Measurements from ENCODE around the gene SRC. TPM values are rescaled to one million over a fixed set of nuclear protein-coding genes. Genes with fewer than 3 reads are reported as not detected.

Gene SRC
- total RNA-seq, 3 donors from 2014 or later = 2.8 to 4.7 (median 3.8) TPM

DNA sequence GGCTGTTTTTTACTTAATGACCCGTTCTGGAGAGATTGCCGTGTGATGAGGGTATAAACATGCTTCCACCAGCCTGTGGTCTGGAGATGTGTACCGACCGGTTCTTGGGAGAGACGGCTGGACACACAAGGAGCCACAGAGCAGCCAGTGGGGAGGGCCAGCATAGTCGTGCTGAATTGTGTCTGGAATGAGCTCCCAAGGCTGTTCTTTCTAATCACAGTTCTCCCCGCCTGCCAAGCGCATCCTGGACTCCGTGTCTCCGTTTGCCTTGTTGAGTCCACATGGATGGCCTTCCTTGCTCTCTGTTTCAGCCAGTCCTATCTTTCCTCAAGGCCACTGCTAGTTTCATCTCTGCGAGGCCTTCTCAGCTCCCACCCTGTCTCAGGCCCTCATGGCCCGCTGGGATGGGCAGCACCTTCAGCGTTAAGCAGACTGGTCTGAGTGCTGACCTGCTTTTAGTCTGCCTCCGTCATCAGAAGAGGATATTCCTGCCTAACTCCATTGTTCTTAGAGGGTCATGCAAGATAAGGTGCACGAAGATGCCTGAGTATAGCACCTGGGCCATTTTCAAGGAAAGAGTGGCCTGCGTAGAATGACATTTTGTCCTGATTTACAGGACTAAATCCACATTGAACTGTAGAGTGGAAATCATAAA is 35.9 kb upstream of the SRC start:
- no peaks in the 10 kb centered on the region for H3K27me3 Mint-ChIP-seq (ENCODE audit: low read depth)
- no peak overlapping the region for H3K4me3 Mint-ChIP-seq
- H3K36me3 Mint-ChIP-seq (ENCODE audit: insufficient read depth) = peaks cover 19% of the 10 kb centered on the region
- peaks cover 19% of the 10 kb centered on the region for H3K4me1 Mint-ChIP-seq (ENCODE audit: low read depth)
- no peak for DNase-seq
- ATAC-seq = no peak
- H3K9me3 Mint-ChIP-seq = no peaks in the 10 kb centered on the region

DNA sequence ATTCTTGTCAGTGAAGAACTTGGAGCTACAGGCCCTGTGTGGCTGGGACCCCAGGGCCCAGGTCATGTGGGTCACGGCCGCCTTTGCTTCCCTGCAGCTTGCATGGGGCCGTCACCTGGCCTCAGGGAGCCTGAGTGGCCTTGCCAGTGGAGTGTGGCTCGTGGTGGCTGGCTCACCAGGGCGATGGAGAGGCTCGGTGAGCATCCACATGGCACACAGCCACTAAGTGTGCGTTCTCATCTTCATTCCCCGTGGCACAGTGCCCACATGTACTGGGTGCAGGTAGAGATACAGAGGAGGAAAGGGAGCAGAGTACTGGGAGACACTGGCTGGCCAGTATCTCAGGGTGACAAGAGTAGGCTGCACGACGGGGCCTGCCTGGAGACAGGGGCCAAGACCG is 35.0 kb upstream of the SRC start:
- ATAC-seq (no peak), DNase-seq (no peak)
- no peaks in the 10 kb centered on the region for H3K9me3 Mint-ChIP-seq
- peaks cover 27% of the 10 kb centered on the region for H3K4me1 Mint-ChIP-seq (ENCODE audit: low read depth)
- H3K27me3 Mint-ChIP-seq (ENCODE audit: low read depth) = no peaks in the 10 kb centered on the region
- no peak overlapping the region for H3K4me3 Mint-ChIP-seq
- peaks cover 15% of the 10 kb centered on the region for H3K36me3 Mint-ChIP-seq (ENCODE audit: insufficient read depth)

- Mint-ChIP-seq H3K27me3 (ENCODE audit: low read depth) (no peaks in the 10 kb centered on the region), H3K9me3 (no peaks in the 10 kb centered on the region), H3K36me3 (ENCODE audit: insufficient read depth) (peaks cover 21% of the 10 kb centered on the region), H3K4me3 (no peak overlapping the region), H3K4me1 (ENCODE audit: low read depth) (peaks cover 35% of the 10 kb centered on the region)
- DNase-seq (no peak), ATAC-seq (no peak)
Observed at GRCh38 chr20:37311710-37312355, 34.1 kb upstream of the SRC start.

GRCh38 chr20:37313546-37314091 is 32.3 kb upstream of the SRC start:
- Mint-ChIP-seq H3K4me1 (ENCODE audit: low read depth) (peaks cover 30% of the 10 kb centered on the region), H3K27me3 (ENCODE audit: low read depth) (no peaks in the 10 kb centered on the region), H3K36me3 (ENCODE audit: insufficient read depth) (peaks cover 23% of the 10 kb centered on the region), H3K4me3 (no peak overlapping the region), H3K9me3 (no peaks in the 10 kb centered on the region)
- DNase-seq = no peak
- ATAC-seq = no peak

DNA sequence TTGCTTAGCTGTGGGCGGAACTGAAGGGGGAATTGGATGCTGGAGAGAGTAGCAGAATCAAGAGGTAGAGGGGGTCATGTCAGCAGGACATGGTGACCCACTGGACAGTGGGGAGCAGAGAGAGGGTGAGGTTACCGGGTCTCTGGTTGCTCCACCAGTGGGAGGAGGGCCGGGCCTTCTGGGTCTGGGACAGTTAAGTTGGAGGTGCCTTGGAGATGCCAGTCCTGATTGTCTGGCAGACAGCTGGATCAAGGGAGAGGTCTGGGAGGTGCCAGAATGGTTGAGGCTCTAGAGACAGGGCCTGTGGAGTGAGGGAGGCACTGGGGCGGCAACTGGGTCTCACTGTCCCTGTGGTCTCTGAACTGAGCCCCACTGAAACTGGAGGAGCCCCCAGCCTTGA is 31.8 kb upstream of the SRC start:
- DNase-seq (no peak), ATAC-seq (no peak)
- peaks cover 26% of the 10 kb centered on the region for H3K4me1 Mint-ChIP-seq (ENCODE audit: low read depth)
- H3K9me3 Mint-ChIP-seq = no peaks in the 10 kb centered on the region
- H3K27me3 Mint-ChIP-seq (ENCODE audit: low read depth) = no peaks in the 10 kb centered on the region
- H3K36me3 Mint-ChIP-seq (ENCODE audit: insufficient read depth) = peaks cover 23% of the 10 kb centered on the region
- no peak overlapping the region for H3K4me3 Mint-ChIP-seq

GRCh38 chr20:37314617-37315016 is 31.3 kb upstream of the SRC start:
- H3K4me3 Mint-ChIP-seq = no peak overlapping the region
- no peaks in the 10 kb centered on the region for H3K9me3 Mint-ChIP-seq
- ATAC-seq (no peak), DNase-seq (no peak)
- H3K27me3 Mint-ChIP-seq (ENCODE audit: low read depth) = no peaks in the 10 kb centered on the region
- H3K4me1 Mint-ChIP-seq (ENCODE audit: low read depth) = peaks cover 24% of the 10 kb centered on the region
- peaks cover 23% of the 10 kb centered on the region for H3K36me3 Mint-ChIP-seq (ENCODE audit: insufficient read depth)

DNA sequence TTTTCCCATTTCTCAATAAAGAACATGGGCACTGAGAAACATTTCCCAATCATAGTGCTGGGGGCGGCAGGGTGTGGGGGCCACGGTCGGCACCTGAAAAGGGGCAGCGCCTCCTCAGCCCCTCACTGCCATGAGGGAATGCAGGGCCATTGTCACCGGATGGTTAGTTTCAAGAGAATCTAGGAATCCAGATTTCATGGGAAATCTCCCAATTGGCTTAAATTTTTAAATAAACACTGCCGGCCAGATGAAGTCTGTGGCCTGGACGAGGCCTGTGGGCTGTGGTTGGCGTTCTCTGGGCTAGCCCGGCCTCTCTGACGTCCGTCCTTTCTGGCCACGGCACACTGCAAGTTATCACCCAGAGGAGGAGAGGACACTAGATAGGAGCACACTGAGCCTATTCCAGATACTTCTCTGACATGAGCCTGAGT is 30.9 kb upstream of the SRC start:
- Mint-ChIP-seq H3K4me1 (ENCODE audit: low read depth) (peaks cover 24% of the 10 kb centered on the region), H3K4me3 (no peak overlapping the region), H3K27me3 (ENCODE audit: low read depth) (no peaks in the 10 kb centered on the region), H3K9me3 (no peaks in the 10 kb centered on the region), H3K36me3 (ENCODE audit: insufficient read depth) (peaks cover 23% of the 10 kb centered on the region)
- ATAC-seq = no peak
- no peak for DNase-seq

DNA sequence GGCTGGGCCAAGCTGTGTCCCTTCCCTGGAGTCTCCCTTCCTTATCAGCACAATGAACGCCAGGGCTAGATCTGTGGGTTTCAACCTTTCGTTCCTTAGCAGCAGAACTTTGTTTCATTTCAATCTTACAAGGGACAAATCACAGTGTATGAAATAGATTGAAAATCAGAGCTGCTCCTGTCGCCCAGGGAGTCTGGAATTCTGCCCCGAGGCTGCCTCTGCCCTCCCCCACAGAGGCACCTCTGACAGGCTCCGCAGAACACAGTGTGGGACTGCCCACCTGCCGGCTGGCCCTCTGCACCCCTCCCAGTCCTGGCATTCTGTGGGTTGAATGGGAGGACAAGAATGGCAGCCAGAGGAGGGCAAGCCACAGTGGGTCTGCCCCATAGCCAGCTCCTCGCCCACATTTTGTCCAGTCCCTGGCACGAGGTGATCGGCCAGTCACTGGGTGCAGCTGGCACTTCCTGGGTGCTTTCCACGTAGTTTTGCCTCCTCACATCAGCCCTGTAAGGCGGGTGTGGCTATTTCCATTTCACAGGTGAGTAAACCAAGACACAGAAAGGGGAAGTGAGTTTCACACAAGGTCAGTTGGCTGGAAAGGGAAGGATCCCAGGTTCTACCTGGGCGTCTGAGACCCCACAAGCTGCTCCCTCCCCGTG is 30.4 kb upstream of the SRC start:
- peaks cover 24% of the 10 kb centered on the region for H3K4me1 Mint-ChIP-seq (ENCODE audit: low read depth)
- no peaks in the 10 kb centered on the region for H3K27me3 Mint-ChIP-seq (ENCODE audit: low read depth)
- ATAC-seq = peak; percentile 14 to 18
- H3K36me3 Mint-ChIP-seq (ENCODE audit: insufficient read depth) = peaks cover 18% of the 10 kb centered on the region
- DNase-seq = no peak
- H3K9me3 Mint-ChIP-seq = no peaks in the 10 kb centered on the region
- no peak overlapping the region for H3K4me3 Mint-ChIP-seq

GRCh38 chr20:37316116-37316774 is 29.7 kb upstream of the SRC start:
- no peaks in the 10 kb centered on the region for H3K9me3 Mint-ChIP-seq
- DNase-seq = no peak
- H3K36me3 Mint-ChIP-seq (ENCODE audit: insufficient read depth) = peaks cover 13% of the 10 kb centered on the region
- H3K4me1 Mint-ChIP-seq (ENCODE audit: low read depth) = peaks cover 24% of the 10 kb centered on the region
- no peaks in the 10 kb centered on the region for H3K27me3 Mint-ChIP-seq (ENCODE audit: low read depth)
- H3K4me3 Mint-ChIP-seq = no peak overlapping the region
- ATAC-seq = peak; percentile 35 to 43

DNA sequence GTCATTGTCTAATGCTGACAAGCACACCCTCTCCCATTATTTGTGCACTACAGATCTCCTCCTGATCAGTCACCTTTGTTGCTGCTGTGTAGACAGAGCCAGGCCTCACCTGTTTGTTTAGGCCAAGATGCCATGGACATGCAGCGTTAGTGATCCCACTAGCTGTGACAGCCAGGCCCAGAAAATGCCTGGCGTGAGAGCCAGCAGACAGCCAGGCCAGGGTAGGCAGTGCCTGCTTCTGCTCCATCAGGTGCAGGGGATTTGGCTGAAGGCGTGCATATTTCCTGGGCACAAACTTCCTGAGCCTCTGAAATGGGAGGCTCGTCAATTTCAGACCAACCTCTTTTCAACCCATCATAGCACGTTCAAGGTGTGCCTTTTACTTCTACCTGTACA is 29.2 kb upstream of the SRC start:
- H3K27me3 Mint-ChIP-seq (ENCODE audit: low read depth) = no peaks in the 10 kb centered on the region
- ATAC-seq (no peak), DNase-seq (no peak)
- peaks cover 24% of the 10 kb centered on the region for H3K4me1 Mint-ChIP-seq (ENCODE audit: low read depth)
- no peak overlapping the region for H3K4me3 Mint-ChIP-seq
- H3K36me3 Mint-ChIP-seq (ENCODE audit: insufficient read depth) = peaks cover 13% of the 10 kb centered on the region
- H3K9me3 Mint-ChIP-seq = no peaks in the 10 kb centered on the region

DNA sequence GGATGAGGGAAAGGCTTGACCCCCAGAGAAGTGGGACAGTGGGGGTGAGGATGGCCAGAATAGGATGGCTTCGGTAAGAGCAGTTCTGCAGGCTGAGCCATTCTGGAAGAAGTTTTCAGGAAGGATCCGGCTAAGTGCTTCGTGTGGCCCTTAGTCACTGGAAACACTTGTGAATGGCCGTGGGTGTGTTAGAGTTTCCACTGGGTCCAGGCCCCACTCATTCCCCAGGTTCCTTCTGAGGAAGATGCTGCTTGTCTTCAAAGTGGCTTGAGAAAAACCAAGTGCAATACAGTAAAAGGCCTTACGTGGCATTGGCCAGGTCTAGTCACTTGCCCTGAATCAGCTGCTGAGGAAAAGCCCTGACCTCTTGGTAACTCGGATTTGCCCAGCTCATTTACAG is 28.6 kb upstream of the SRC start:
- Mint-ChIP-seq H3K4me3 (no peak overlapping the region), H3K27me3 (ENCODE audit: low read depth) (no peaks in the 10 kb centered on the region), H3K36me3 (ENCODE audit: insufficient read depth) (peaks cover 13% of the 10 kb centered on the region), H3K4me1 (ENCODE audit: low read depth) (peaks cover 21% of the 10 kb centered on the region), H3K9me3 (no peaks in the 10 kb centered on the region)
- ATAC-seq (no peak), DNase-seq (no peak)

DNA sequence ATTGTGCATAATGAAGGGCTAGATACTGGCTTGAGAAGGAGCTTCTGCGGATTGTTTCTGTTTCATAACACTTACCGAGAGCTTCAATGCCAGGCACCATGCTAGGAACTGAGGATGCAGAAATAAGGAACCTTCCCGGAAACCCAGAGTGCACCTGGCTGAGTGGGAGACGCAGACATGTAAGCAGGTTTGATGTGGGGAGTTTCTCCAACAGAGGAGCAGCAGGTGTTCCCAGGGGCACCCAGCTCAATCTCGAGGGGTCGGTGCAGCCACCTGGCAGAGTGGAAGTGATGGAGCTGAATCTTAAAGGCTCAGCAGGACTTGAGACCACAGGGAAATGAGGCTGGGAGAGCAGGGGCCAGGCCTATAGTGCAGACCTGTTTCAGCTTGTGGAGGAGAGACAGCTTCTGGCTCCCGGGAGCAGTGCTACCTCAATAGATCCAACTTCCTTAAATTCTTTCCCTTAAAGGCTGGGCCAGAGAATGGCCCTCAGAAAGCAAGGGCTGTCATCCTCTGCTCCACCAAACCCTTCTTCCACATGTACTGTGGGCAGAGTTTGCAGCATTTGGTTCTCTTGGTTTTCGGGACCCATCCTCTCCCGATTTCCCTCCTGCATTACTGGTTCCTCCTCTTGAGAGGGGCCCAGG is 27.8 kb upstream of the SRC start:
- ATAC-seq = no peak
- no peaks in the 10 kb centered on the region for H3K9me3 Mint-ChIP-seq
- H3K4me1 Mint-ChIP-seq (ENCODE audit: low read depth) = peaks cover 21% of the 10 kb centered on the region
- DNase-seq = no peak
- H3K27me3 Mint-ChIP-seq (ENCODE audit: low read depth) = no peaks in the 10 kb centered on the region
- peaks cover 13% of the 10 kb centered on the region for H3K36me3 Mint-ChIP-seq (ENCODE audit: insufficient read depth)
- H3K4me3 Mint-ChIP-seq = no peak overlapping the region

DNA sequence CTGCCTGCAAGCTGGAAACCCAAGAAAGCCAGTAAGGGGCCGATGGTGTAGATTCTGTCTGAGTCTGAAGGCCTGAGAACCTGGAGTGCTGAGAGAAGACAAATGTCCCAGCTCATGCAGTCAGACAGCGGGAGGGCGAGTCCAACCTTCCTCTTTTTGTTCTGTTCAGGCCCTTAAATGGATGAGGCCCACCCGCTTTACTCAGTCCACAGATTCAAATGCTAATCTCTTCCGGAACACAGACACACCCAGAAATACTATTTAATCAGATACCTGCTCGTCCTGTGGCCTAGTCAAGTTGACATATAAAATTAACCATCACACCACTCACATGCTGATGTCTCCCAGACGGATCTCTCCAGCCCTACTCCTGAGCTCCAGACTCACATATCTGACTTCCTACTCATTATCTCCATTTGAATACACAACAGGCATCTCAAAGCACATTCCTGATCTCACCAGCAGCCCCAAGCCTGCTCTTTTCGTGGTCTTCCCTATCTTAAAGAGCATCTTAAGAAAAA is 26.7 kb upstream of the SRC start:
- Mint-ChIP-seq H3K27me3 (ENCODE audit: low read depth) (no peaks in the 10 kb centered on the region), H3K4me1 (ENCODE audit: low read depth) (peaks cover 19% of the 10 kb centered on the region), H3K4me3 (no peak overlapping the region), H3K36me3 (ENCODE audit: insufficient read depth) (peaks cover 11% of the 10 kb centered on the region), H3K9me3 (no peaks in the 10 kb centered on the region)
- ATAC-seq = no peak
- no peak for DNase-seq

DNA sequence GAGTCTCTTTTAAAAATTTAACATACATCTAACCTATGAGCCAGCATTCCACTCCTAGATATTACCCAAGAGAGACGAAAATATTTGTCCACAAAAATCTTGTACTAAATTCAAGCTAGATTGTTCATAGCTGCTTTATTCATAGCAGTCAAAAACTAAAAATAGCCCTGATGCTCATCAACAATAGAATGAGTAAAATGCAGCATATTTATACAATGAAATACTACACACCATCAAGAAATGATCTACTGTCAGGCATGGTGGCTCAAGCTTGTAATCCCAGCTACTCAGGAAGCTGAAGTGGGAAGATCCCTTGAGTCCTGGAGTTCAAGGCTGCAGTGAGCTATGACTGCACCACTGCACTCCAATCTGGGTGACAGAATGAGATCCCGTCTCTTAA is 22.0 kb upstream of the SRC start:
- DNase-seq (no peak), ATAC-seq (no peak)
- H3K9me3 Mint-ChIP-seq = no peaks in the 10 kb centered on the region
- H3K4me3 Mint-ChIP-seq = no peak overlapping the region
- no peaks in the 10 kb centered on the region for H3K27me3 Mint-ChIP-seq (ENCODE audit: low read depth)
- H3K36me3 Mint-ChIP-seq (ENCODE audit: insufficient read depth) = no peaks in the 10 kb centered on the region
- no peaks in the 10 kb centered on the region for H3K4me1 Mint-ChIP-seq (ENCODE audit: low read depth)
